HepG2 (cell line): Measurements from ENCODE around the gene TCF19. TPM values are rescaled to one million over a fixed set of nuclear protein-coding genes. Genes with fewer than 3 reads are reported as not detected.

ENCODE experiments used
- ATAC-seq: fragments of 200-7000 bp; cut with Tn5 transposase; 3 replicates; pipeline ENCODE4 v1.9.1; 2020; ENCODE audit warnings: mild to moderate bottlenecking, moderate library complexity
- BruUV-seq: library from RNA; stranded (reverse); fragments of 400-500 nt; replicated peaks from 2 replicates; lab custom pipeline; 2021; lab: Mats Ljungman, UMichigan
- CTCF ChIA-PET: fragments of 300-600 bp; formaldehyde crosslinking; extraction: SDS; loops from one replicate; lab custom pipeline; 2021; ENCODE audit warnings: low total read pairs, inconsistent platforms, low intra/inter-chr PET ratio; lab: Yijun Ruan, JAX
- POLR2A ChIA-PET: fragments of 350-600 bp; sonication (Branson Sonifier 250); formaldehyde crosslinking; loops from one replicate; lab custom pipeline; 2020; ENCODE audit warnings: antibody characterized with exemption, inconsistent platforms; lab: Yijun Ruan, JAX
- DNase-seq: peaks from one replicate; pipeline ENCODE4 v3.0.0-alpha.2; 2015; ENCODE audit warnings: low spot score
- FAIRE-seq: peaks from 3 replicates; lab custom pipeline; 2011; peaks lifted over from hg19 to GRCh38; lab: Jason Lieb, UNC
- H2AFZ ChIP-seq: one replicate; pipeline ENCODE4 v1.6.1; 2011; ENCODE audit warnings: low read length, inconsistent platforms
- H3K27ac ChIP-seq: fragments of 300-600 bp; 3 replicates; pipeline ENCODE4 v1.8.0; 2011; ENCODE audit warnings: mixed run types, mild to moderate bottlenecking, mixed read lengths, low read length, inconsistent platforms; ENCODE audit not compliant: insufficient read depth; ENCODE audit errors: extremely low read length
- H3K27me3 ChIP-seq, 2 experiments: fragments of 200-600 bp in 1 of 2; 2 replicates in 1 of 2; 3 replicates in 1 of 2; pipeline versions ENCODE4 v1.6.0 to v1.8.0; 2011; ENCODE audit warnings: low read length in 2 of 2, mild to moderate bottlenecking in 2 of 2, moderate library complexity in 2 of 2, inconsistent platforms in 1 of 2; ENCODE audit not compliant: insufficient read depth in 2 of 2, control insufficient read depth in 1 of 2
- H3K36me3 ChIP-seq, 2 experiments: fragments of 200-600 bp in 1 of 2; replicated peaks in 1 of 2; 2 replicates in 1 of 2; 3 replicates in 1 of 2; pipeline versions ENCODE4 v1.5.1 to v1.8.0; 2011; ENCODE audit warnings: low read length in 2 of 2, inconsistent platforms in 1 of 2; ENCODE audit not compliant: insufficient read depth in 2 of 2, control insufficient read depth in 1 of 2
- H3K4me1 ChIP-seq: 2 replicates; pipeline ENCODE4 v1.5.1; 2012; ENCODE audit warnings: low read length, inconsistent platforms; ENCODE audit not compliant: insufficient read depth
- H3K4me2 ChIP-seq: 2 replicates; pipeline ENCODE4 v1.6.0; 2011; ENCODE audit warnings: low read depth, low read length, inconsistent platforms
- H3K4me3 ChIP-seq, 3 experiments: fragments of 200-600 bp in 1 of 3; sonication (generic), shearing (Covaris generic) in 1 of 3; replicated peaks in 1 of 3; 2 replicates each; pipeline ENCODE4 v1.5.1; 2011 to 2016; ENCODE audit warnings: low read length in 3 of 3, inconsistent platforms in 2 of 3, low read depth in 2 of 3, mild to moderate bottlenecking in 2 of 3, control low read depth in 1 of 3, mixed read lengths in 1 of 3; ENCODE audit not compliant: insufficient read depth in 1 of 3
- H3K79me2 ChIP-seq: one replicate; pipeline ENCODE4 v1.6.1; 2011; ENCODE audit warnings: low read length, inconsistent platforms; ENCODE audit not compliant: insufficient read depth
- H3K9ac ChIP-seq: 2 replicates; pipeline ENCODE4 v1.6.0; 2011; ENCODE audit warnings: mild to moderate bottlenecking, low read depth, low read length, inconsistent platforms; ENCODE audit not compliant: insufficient read depth
- H3K9me3 ChIP-seq: 2 replicates; pipeline ENCODE4 v1.5.1; 2012; ENCODE audit warnings: mild to moderate bottlenecking, low read length
- H4K20me1 ChIP-seq: 2 replicates; pipeline ENCODE4 v1.6.0; 2011; ENCODE audit warnings: inconsistent platforms, mild to moderate bottlenecking, low read length, moderate library complexity; ENCODE audit not compliant: insufficient read depth
- AHR ChIP-seq: IDR thresholded peaks from 2 replicates; pipeline ENCODE4 v1.6.1; 2018; ENCODE audit warnings: missing genetic modification reagents, missing compliant biosample characterization
- DNMT1 ChIP-seq: sonication (generic); formaldehyde crosslinking; IDR thresholded peaks from 2 replicates; pipeline ENCODE4 v1.5.1; 2020; ENCODE audit warnings: mild to moderate bottlenecking, missing genetic modification reagents
- HCFC1 ChIP-seq: fragments of 150-350 bp; IDR thresholded peaks from 2 replicates; pipeline ENCODE4 v1.6.1; 2014; ENCODE audit warnings: low read depth, low read length
- HHEX ChIP-seq: IDR thresholded peaks from 2 replicates; pipeline ENCODE4 v1.6.1; 2016; ENCODE audit warnings: control low read depth
- HNF1A ChIP-seq, 2 experiments: sonication (generic) in 1 of 2; formaldehyde crosslinking in 1 of 2; IDR thresholded peaks; 2 replicates each; pipeline versions ENCODE4 v1.4.0 to v1.6.1; 2016 to 2020; ENCODE audit warnings: borderline replicate concordance in 1 of 2, low read depth in 1 of 2, mild to moderate bottlenecking in 1 of 2, missing genetic modification reagents in 1 of 2
- HOXA9 ChIP-seq: sonication (generic); formaldehyde crosslinking; IDR thresholded peaks from 2 replicates; pipeline ENCODE4 v1.8.1; 2022; ENCODE audit warnings: missing genetic modification reagents, mild to moderate bottlenecking, moderate library complexity, borderline replicate concordance
- KAT2B ChIP-seq: fragments of 150-350 bp; IDR thresholded peaks from 2 replicates; pipeline ENCODE4 v1.6.1; 2014; ENCODE audit warnings: low read depth, low read length, borderline replicate concordance
- NR2C2 ChIP-seq: sonication (generic); formaldehyde crosslinking; IDR thresholded peaks from 2 replicates; pipeline ENCODE4 v1.4.0; 2020; ENCODE audit warnings: missing genetic modification reagents, mild to moderate bottlenecking, moderate library complexity, borderline replicate concordance
- REXO4 ChIP-seq: sonication (generic); formaldehyde crosslinking; IDR thresholded peaks from 2 replicates; pipeline ENCODE4 v1.8.0; 2022; ENCODE audit warnings: missing genetic modification reagents, mild to moderate bottlenecking, borderline replicate concordance
- SRSF9 ChIP-seq: fragments of 200-400 bp; formaldehyde crosslinking; IDR thresholded peaks from 2 replicates; pipeline ENCODE4 v1.6.1; 2018; ENCODE audit warnings: borderline replicate concordance, mild to moderate bottlenecking, low read depth, low read length; ENCODE audit not compliant: insufficient read depth, poor library complexity, severe bottlenecking
- STAT5B ChIP-seq: sonication (generic); formaldehyde crosslinking; IDR thresholded peaks from 2 replicates; pipeline ENCODE4 v1.4.0; 2020; ENCODE audit warnings: missing genetic modification reagents
- TCF7L2 ChIP-seq: IDR thresholded peaks from 2 replicates; pipeline ENCODE4 v1.6.1; 2011; ENCODE audit warnings: mild to moderate bottlenecking, low read depth, low read length, moderate library complexity
- ZNF33B ChIP-seq: sonication (generic); formaldehyde crosslinking; IDR thresholded peaks from 2 replicates; pipeline ENCODE4 v1.5.1; 2020; ENCODE audit warnings: mild to moderate bottlenecking, missing genetic modification reagents
- ZNF619 ChIP-seq: sonication (generic); formaldehyde crosslinking; IDR thresholded peaks from 2 replicates; pipeline ENCODE4 v1.4.0; 2020; ENCODE audit warnings: mild to moderate bottlenecking, missing genetic modification reagents
- WGBS: methylation state at CpG from one replicate; pipeline ENCODE4 v1.1.6; 2017; ENCODE audit warnings: low lambda C conversion rate; 5-methylcytosine and 5-hydroxymethylcytosine counted together
- in situ Hi-C: cut with HindIII; loops from 2 replicates; pipeline ENCODE4 v1.10.0; 2017; ENCODE audit warnings: low pct_unique_long_range_greater_than_20kb; ENCODE audit not compliant: extremely low pct_ligation_motif_present
- intact Hi-C: fragments of 100-400 bp; cut with micrococcal nuclease; formaldehyde crosslinking; loops from one replicate; pipeline ENCODE4 v1.10.0; 2022; ENCODE audit not compliant: unreplicated experiment
- polyA plus RNA-seq, 8 experiments: library from polyadenylated mRNA; depleted of rRNA in 3 of 8; stranded (reverse) in 7 of 8; unstranded in 1 of 8; fragments of >200 nt; fragmentation: Illumina TruSeq in 4 of 8; extraction: Trizol in 4 of 8; gene quantifications; 2 replicates each; pipeline versions ENCODE4 v1.2.1 to v1.2.3, GENCODE V29; 2011 to 2016; ENCODE audit warnings: low read depth in 4 of 8, missing spikeins in 1 of 8, mixed read lengths in 1 of 8; ENCODE audit not compliant: insufficient read depth in 1 of 8
- total RNA-seq, 5 experiments: library from RNA; depleted of rRNA; stranded (reverse); fragments of >200 nt; fragmentation: Illumina TruSeq; extraction: Trizol; gene quantifications; 2 replicates each; pipeline ENCODE4 v1.2.3, GENCODE V29; 2016; ENCODE audit warnings: low read depth in 1 of 5
- TF ChIP-seq, protein P1 (sequence below): sonication (generic); formaldehyde crosslinking; IDR thresholded peaks from 2 replicates; pipeline ENCODE4 v1.8.0; 2022; ENCODE audit warnings: missing genetic modification reagents, mild to moderate bottlenecking, inconsistent platforms, borderline replicate concordance

TCF19 gene
- total and polyA plus RNA-seq, 2 of the 13 experiments (the other 11 are each of a cell fraction or from before 2014, with no cell fraction given), result 4.9 to 22.2 TPM

- Histone ChIP-seq H3K9ac (no peak overlapping the region), H4K20me1 (no peaks in the 10 kb centered on the region), H3K27ac (no peak overlapping the region), H3K4me2 (no peak overlapping the region), H3K9me3 (no peaks in the 10 kb centered on the region), H3K79me2 (no peaks in the 10 kb centered on the region), H3K4me3 (no peak overlapping the region), H3K4me1 (no peaks in the 10 kb centered on the region), H2AFZ (no peak overlapping the region), H3K27me3 (no peaks in the 10 kb centered on the region), H3K36me3 (peaks cover 4 to 18% of the 10 kb centered on the region in 2 experiments; a peak in 4 of 5 replicates)
- ChIA-PET CTCF (no interaction called here), POLR2A (no interaction called here)
- intact Hi-C loops (no loop called here), in situ Hi-C loops (no loop called here)
- no TSS peak for BruUV-seq
- ATAC-seq (no peak), FAIRE-seq (no peak), DNase-seq (no peak)
- WGBS, result 94% methylated on average over 17 of the region's 18 CpGs
- TF ChIP-seq HHEX (CRISPR knock-in tag) (no peak), ZNF619 (no peak), HNF1A (IDR thresholded peaks at IDR 0.05; ENCODE audit: low read depth) (no peak), HNF1A (CRISPR knock-in tag; IDR thresholded peaks at IDR 0.05; ENCODE audit: borderline replicate concordance) (no peak), STAT5B (no peak), HCFC1 (no peak), SRSF9 (no peak), NR2C2 (no peak), AHR (CRISPR knock-in tag) (no peak), DNMT1 (CRISPR knock-in tag) (no peak), TCF7L2 (no peak), REXO4 (CRISPR knock-in tag) (no peak), KAT2B (no peak), HOXA9 (CRISPR knock-in tag) (no peak), ZNF33B (CRISPR knock-in tag) (no peak)
- TF ChIP-seq, protein P1, sequence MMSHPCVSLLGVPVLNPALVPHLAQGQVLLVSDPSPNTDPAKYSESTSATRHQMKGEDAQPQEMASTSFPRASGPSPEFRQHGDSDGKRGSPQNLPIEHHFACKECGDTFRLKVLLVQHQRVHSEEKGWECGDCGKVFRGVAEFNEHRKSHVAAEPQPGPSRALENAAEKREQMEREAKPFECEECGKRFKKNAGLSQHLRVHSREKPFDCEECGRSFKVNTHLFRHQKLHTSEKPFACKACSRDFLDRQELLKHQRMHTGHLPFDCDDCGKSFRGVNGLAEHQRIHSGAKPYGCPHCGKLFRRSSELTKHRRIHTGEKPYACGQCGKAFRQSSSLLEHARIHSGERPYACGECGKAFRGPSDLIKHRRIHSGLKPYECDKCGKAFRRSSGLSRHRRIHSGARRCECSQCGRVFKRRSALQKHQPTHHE (CRISPR knock-in tag), result no peak
Observed at GRCh38 chr6:31144296-31144969, 14.0 kb upstream of the TCF19 start.
